ENCODE data around the gene TWNK. TPM values are rescaled to one million over a fixed set of nuclear protein-coding genes. Genes with fewer than 3 reads are reported as not detected.

TWNK gene
- total RNA-seq, 4 donors from 2014 or later = 5.0 to 13.9 (median 6.5) TPM

GRCh38 chr10:101014966-101015581 lies 27.7 kb downstream of the TWNK start:
- H3K9me3 ChIP-seq = no peaks in the 10 kb centered on the region
- H3K27ac ChIP-seq = no peak overlapping the region
- no peaks in the 10 kb centered on the region for H3K36me3 ChIP-seq
- DNase-seq = no peak
- intact Hi-C loops (cut with DNase I) = no loop called here
- H3K4me3 ChIP-seq = no peak overlapping the region
- H3K4me1 ChIP-seq = peaks cover 15 to 38% (median 22%) of the 10 kb centered on the region in 3 donors
- 17 to 31% methylated on average over 2 to 5 of the region's 7 CpGs for WGBS, 2 donors
- TF ChIP-seq POLR2A (IDR thresholded peaks at IDR 0.05) = no peak
- no peak for TF ChIP-seq CTCF (IDR thresholded peaks at IDR 0.05)
- H3K27me3 ChIP-seq = peaks cover 0 to 39% (median 0%) of the 10 kb centered on the region in 4 donors

GRCh38 chr10:101015582-101015973 lies 28.2 kb downstream of the TWNK start:
- intact Hi-C loops (cut with DNase I) = no loop called here
- Histone ChIP-seq H3K4me1 (peaks cover 15 to 38% (median 22%) of the 10 kb centered on the region in 3 donors), H3K36me3 (no peaks in the 10 kb centered on the region), H3K9me3 (no peaks in the 10 kb centered on the region), H3K27ac (no peak overlapping the region), H3K4me3 (no peak overlapping the region), H3K27me3 (peaks cover 0 to 44% (median 0%) of the 10 kb centered on the region in 4 donors)
- no peak for DNase-seq
- no peak for TF ChIP-seq CTCF (IDR thresholded peaks at IDR 0.05)
- TF ChIP-seq POLR2A (IDR thresholded peaks at IDR 0.05) = no peak
- no CpG with 5 or more reads among the region's 8 CpGs for WGBS, 2 donors

- peaks cover 15 to 37% (median 22%) of the 10 kb centered on the region in 3 donors for H3K4me1 ChIP-seq
- WGBS, 2 donors = 66 to 86% methylated on average over 3 to 5 of the region's 5 CpGs
Observed at GRCh38 chr10:101016814-101017213, 29.5 kb downstream of the TWNK start.

GRCh38 chr10:101018118-101018599 lies 30.8 kb downstream of the TWNK start:
- intact Hi-C loops (cut with DNase I) = no loop called here
- WGBS, 2 donors = 52 to 55% methylated on average over 8 to 18 of the region's 20 CpGs
- no peak for DNase-seq
- no peak overlapping the region for H3K27ac ChIP-seq
- peaks cover 0 to 55% (median 0%) of the 10 kb centered on the region in 4 donors for H3K27me3 ChIP-seq
- no peaks in the 10 kb centered on the region for H3K36me3 ChIP-seq
- TF ChIP-seq CTCF (IDR thresholded peaks at IDR 0.05) (no peak), POLR2A (IDR thresholded peaks at IDR 0.05) (no peak)
- no peaks in the 10 kb centered on the region for H3K9me3 ChIP-seq
- H3K4me3 ChIP-seq = no peak overlapping the region
- peaks cover 13 to 24% (median 15%) of the 10 kb centered on the region in 3 donors for H3K4me1 ChIP-seq

More at GRCh38 chr10:101016814-101017213, 29.5 kb downstream of the TWNK start:
- Histone ChIP-seq H3K27me3 (peaks cover 0 to 55% (median 0%) of the 10 kb centered on the region in 4 donors), H3K9me3 (no peaks in the 10 kb centered on the region), H3K36me3 (no peaks in the 10 kb centered on the region), H3K27ac (no peak overlapping the region), H3K4me3 (no peak overlapping the region)
- TF ChIP-seq CTCF (IDR thresholded peaks at IDR 0.05) (no peak), POLR2A (IDR thresholded peaks at IDR 0.05) (no peak)
- no peak for DNase-seq
- intact Hi-C loops (cut with DNase I) = no loop called here

GRCh38 chr10:101018600-101019439 lies 31.5 kb downstream of the TWNK start:
- 12 to 34% methylated on average over 8 to 15 of the region's 45 CpGs for WGBS, 2 donors
- peak overlapping the region in 1 of 4 donors; percentile 4 for H3K4me3 ChIP-seq
- H3K27me3 ChIP-seq = peaks cover 0 to 55% (median 0%) of the 10 kb centered on the region in 4 donors
- no peaks in the 10 kb centered on the region for H3K9me3 ChIP-seq
- no peaks in the 10 kb centered on the region for H3K36me3 ChIP-seq
- intact Hi-C loops (cut with DNase I) = no loop called here
- peaks cover 7 to 17% (median 12%) of the 10 kb centered on the region in 3 donors for H3K4me1 ChIP-seq
- no peak for DNase-seq
- TF ChIP-seq POLR2A (IDR thresholded peaks at IDR 0.05) (no peak), CTCF (IDR thresholded peaks at IDR 0.05) (peak in 5 of 6 experiments; percentile 50 to 79 (median 68))
- H3K27ac ChIP-seq = no peak overlapping the region
